ENCODE data around the gene EARS2. TPM values are rescaled to one million over a fixed set of nuclear protein-coding genes. Genes with fewer than 3 reads are reported as not detected.

EARS2 gene
- total RNA-seq, 1 experiment from 2014 or later = 55.9 TPM

DNA sequence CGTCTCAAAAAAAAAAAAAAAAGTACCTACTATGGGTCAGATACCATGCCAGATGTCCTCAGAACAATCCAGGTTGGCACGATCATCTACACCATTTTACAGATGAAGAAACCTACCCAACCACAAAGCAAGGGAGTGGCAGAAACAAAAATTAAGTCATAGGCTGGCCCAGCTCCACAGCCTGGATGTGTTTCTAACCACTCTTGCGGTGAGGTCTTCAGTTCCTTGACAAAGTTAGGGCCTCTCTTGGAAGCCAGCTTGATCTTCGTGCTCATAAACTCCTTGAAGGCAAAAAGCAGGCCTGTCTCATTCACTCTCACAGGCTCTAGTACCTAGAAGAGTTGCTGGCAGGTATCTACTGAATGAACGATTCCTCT, 53.1 kb downstream of the EARS2 start:
- CTCF ChIA-PET = interaction anchor here (0.5 to 1.5 kb wide), 4 partner anchors 17 to 93 kb away, joined by 3 to 5 read pairs (median 3); partner anchors contain the start of genes EARS2 and UBFD1
- Mint-ChIP-seq H3K36me3 (peaks cover 12% of the 10 kb centered on the region), H3K4me1 (peaks cover 70% of the 10 kb centered on the region), H3K27ac (no peak overlapping the region), H3K4me3 (no peak overlapping the region), H3K27me3 (ENCODE audit: low read depth) (no peaks in the 10 kb centered on the region), H3K9me3 (no peaks in the 10 kb centered on the region)
- ATAC-seq (no peak), DNase-seq (ENCODE audit: low spot score) (no peak)
- POLR2A ChIA-PET = no interaction called here
- TF ChIP-seq, protein P1, sequence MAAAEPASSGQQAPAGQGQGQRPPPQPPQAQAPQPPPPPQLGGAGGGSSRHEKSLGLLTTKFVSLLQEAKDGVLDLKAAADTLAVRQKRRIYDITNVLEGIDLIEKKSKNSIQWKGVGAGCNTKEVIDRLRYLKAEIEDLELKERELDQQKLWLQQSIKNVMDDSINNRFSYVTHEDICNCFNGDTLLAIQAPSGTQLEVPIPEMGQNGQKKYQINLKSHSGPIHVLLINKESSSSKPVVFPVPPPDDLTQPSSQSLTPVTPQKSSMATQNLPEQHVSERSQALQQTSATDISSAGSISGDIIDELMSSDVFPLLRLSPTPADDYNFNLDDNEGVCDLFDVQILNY (CRISPR knock-in tag; IDR thresholded peaks at IDR 0.05) = no peak
- no peak for TF ChIP-seq TCF7 (CRISPR knock-in tag; IDR thresholded peaks at IDR 0.05; ENCODE audit: low read depth)
- TF ChIP-seq SOX15 (CRISPR knock-in tag; IDR thresholded peaks at IDR 0.05) = no peak
- no peak for TF ChIP-seq FOXK1 (CRISPR knock-in tag; IDR thresholded peaks at IDR 0.05)
- TF ChIP-seq ZNF416 (CRISPR knock-in tag; IDR thresholded peaks at IDR 0.05) = no peak
- TF ChIP-seq ZBTB21 (CRISPR knock-in tag; IDR thresholded peaks at IDR 0.05; ENCODE audit: borderline replicate concordance) = no peak
- TF ChIP-seq, protein P2, sequence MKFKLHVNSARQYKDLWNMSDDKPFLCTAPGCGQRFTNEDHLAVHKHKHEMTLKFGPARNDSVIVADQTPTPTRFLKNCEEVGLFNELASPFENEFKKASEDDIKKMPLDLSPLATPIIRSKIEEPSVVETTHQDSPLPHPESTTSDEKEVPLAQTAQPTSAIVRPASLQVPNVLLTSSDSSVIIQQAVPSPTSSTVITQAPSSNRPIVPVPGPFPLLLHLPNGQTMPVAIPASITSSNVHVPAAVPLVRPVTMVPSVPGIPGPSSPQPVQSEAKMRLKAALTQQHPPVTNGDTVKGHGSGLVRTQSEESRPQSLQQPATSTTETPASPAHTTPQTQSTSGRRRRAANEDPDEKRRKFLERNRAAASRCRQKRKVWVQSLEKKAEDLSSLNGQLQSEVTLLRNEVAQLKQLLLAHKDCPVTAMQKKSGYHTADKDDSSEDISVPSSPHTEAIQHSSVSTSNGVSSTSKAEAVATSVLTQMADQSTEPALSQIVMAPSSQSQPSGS (CRISPR knock-in tag; IDR thresholded peaks at IDR 0.05; ENCODE audit: borderline replicate concordance, low read depth) = no peak
- TF ChIP-seq TP53 (CRISPR knock-in tag; IDR thresholded peaks at IDR 0.05) = no peak
- TF ChIP-seq TEAD1 (CRISPR knock-in tag; IDR thresholded peaks at IDR 0.05) = no peak
- TF ChIP-seq RELA (CRISPR knock-in tag; IDR thresholded peaks at IDR 0.05; ENCODE audit: borderline replicate concordance) = no peak
- no peak for TF ChIP-seq SMAD3 (CRISPR knock-in tag; IDR thresholded peaks at IDR 0.05; ENCODE audit: borderline replicate concordance)
- TF ChIP-seq, protein P3, sequence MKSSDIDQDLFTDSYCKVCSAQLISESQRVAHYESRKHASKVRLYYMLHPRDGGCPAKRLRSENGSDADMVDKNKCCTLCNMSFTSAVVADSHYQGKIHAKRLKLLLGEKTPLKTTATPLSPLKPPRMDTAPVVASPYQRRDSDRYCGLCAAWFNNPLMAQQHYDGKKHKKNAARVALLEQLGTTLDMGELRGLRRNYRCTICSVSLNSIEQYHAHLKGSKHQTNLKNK (CRISPR knock-in tag; IDR thresholded peaks at IDR 0.05) = no peak

DNA sequence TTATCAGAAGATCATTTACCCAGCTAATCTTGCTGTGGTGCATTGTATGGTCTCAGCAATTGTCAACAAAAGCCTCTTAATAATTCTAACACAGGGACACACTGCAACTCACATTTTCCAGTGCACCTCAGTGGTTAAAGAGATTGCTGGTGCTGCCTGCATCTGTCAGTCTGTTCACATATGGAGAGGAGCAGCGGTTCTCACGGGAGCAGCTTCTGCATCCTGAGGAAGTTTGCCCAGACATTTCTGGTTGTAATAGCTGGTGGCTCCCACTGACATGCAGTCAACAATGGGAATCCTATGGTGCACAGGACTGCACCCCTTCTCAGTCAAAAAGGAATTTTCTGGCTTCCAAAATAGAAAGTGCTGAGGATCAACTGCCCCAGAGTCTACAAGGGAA, 54.7 kb downstream of the EARS2 start:
- no peaks in the 10 kb centered on the region for H3K27me3 Mint-ChIP-seq (ENCODE audit: low read depth)
- TF ChIP-seq ZNF423 (CRISPR knock-in tag; IDR thresholded peaks at IDR 0.05) (no peak), HMGA2 (CRISPR knock-in tag; IDR thresholded peaks at IDR 0.05) (no peak), NFATC4 (CRISPR knock-in tag; IDR thresholded peaks at IDR 0.05) (no peak), TEAD1 (CRISPR knock-in tag; IDR thresholded peaks at IDR 0.05) (no peak), SOX15 (CRISPR knock-in tag; IDR thresholded peaks at IDR 0.05) (no peak), ZBTB21 (CRISPR knock-in tag; IDR thresholded peaks at IDR 0.05; ENCODE audit: borderline replicate concordance) (no peak), OVOL2 (CRISPR knock-in tag; IDR thresholded peaks at IDR 0.05; ENCODE audit: borderline replicate concordance) (no peak)
- TF ChIP-seq, protein P4, sequence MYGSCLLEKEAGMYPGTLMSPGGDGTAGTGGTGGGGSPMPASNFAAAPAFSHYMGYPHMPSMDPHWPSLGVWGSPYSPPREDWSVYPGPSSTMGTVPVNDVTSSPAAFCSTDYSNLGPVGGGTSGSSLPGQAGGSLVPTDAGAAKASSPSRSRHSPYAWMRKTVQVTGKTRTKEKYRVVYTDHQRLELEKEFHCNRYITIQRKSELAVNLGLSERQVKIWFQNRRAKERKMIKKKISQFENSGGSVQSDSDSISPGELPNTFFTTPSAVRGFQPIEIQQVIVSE (CRISPR knock-in tag; IDR thresholded peaks at IDR 0.05; ENCODE audit: borderline replicate concordance) = no peak
- TF ChIP-seq, protein P1 (CRISPR knock-in tag; IDR thresholded peaks at IDR 0.05) = no peak
- TF ChIP-seq, protein P5, sequence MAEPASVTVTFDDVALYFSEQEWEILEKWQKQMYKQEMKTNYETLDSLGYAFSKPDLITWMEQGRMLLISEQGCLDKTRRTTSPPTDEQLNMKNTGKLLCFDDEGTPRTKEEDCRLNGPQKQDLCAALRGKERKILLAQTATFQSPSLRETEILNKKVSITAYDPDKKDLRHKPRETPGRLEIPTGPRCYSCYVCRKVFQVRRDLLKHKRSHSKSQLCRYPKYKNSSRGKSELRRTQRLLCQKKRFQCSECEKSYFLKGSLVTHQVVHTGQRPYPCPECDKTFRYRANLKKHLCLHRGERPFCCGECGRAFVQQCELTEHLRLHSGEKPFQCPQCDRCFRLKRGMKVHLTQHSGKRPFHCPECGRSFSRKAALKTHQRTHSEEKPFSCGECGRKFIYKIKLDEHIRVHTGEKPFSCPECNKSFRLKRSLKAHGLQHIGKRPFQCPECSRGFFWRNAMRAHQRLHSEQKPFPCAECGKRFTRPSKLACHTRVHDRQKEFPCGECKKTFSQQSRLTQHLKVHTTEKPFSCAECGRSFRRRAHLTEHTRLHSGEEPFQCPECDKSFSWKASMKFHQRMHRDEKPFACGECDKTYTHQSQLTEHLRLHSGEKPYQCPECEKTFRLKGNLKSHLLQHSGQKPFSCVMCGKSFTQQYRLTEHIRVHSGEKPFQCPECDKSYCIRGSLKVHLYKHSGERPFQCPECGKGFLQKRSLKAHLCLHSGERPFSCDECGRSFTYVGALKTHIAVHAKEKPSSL (CRISPR knock-in tag; conservative IDR thresholded peaks at IDR 0.05) = no peak
- TF ChIP-seq, protein P6, sequence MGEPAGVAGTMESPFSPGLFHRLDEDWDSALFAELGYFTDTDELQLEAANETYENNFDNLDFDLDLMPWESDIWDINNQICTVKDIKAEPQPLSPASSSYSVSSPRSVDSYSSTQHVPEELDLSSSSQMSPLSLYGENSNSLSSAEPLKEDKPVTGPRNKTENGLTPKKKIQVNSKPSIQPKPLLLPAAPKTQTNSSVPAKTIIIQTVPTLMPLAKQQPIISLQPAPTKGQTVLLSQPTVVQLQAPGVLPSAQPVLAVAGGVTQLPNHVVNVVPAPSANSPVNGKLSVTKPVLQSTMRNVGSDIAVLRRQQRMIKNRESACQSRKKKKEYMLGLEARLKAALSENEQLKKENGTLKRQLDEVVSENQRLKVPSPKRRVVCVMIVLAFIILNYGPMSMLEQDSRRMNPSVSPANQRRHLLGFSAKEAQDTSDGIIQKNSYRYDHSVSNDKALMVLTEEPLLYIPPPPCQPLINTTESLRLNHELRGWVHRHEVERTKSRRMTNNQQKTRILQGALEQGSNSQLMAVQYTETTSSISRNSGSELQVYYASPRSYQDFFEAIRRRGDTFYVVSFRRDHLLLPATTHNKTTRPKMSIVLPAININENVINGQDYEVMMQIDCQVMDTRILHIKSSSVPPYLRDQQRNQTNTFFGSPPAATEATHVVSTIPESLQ (CRISPR knock-in tag; IDR thresholded peaks at IDR 0.05) = no peak
- no peak for ATAC-seq
- peaks cover 5% of the 10 kb centered on the region for H3K36me3 Mint-ChIP-seq
- no peak overlapping the region for H3K4me3 Mint-ChIP-seq
- ChIA-PET POLR2A (no interaction called here), CTCF (no interaction called here)
- peak overlapping the region; percentile 35; the same call in 1 of the 2 replicates for H3K27ac Mint-ChIP-seq
- H3K4me1 Mint-ChIP-seq = peaks cover 62% of the 10 kb centered on the region
- no peak for DNase-seq (ENCODE audit: low spot score)
- H3K9me3 Mint-ChIP-seq = no peaks in the 10 kb centered on the region

All from WTC11 (cell line).